Smooth muscle cell (in vitro differentiated cells): ENCODE data around the gene G6PC3. TPM values are rescaled to one million over a fixed set of nuclear protein-coding genes. Genes with fewer than 3 reads are reported as not detected.
"Not testable (repeated sequence)": the region's sequence is repeated elsewhere in the genome, so short reads cannot be mapped to it uniquely, and the experiment has no call there.

Experiments used
- DNase-seq: peaks from one replicate; lab custom pipeline; 2025; ENCODE audit not compliant: unreplicated experiment; lab: John Stamatoyannopoulos, UW
- H2AFZ ChIP-seq: fragments of 200-600 bp; sonication (generic); 2 replicates; pipeline ENCODE4 v1.6.0; 2016; ENCODE audit warnings: antibody characterized with exemption, low read depth, mild to moderate bottlenecking
- H3F3A ChIP-seq: fragments of 200-600 bp; sonication (generic); 2 replicates; pipeline ENCODE4 v1.6.0; 2017; ENCODE audit warnings: antibody characterized with exemption, low read depth
- H3K27ac ChIP-seq: fragments of 200-600 bp; sonication (generic); 2 replicates; pipeline ENCODE4 v1.5.1; 2016; ENCODE audit warnings: low read depth, mild to moderate bottlenecking
- H3K27me3 ChIP-seq: fragments of 200-600 bp; sonication (generic); 2 replicates; pipeline ENCODE4 v1.6.1; 2016; ENCODE audit warnings: low read depth, mild to moderate bottlenecking
- H3K36me3 ChIP-seq: fragments of 200-600 bp; sonication (generic); 2 replicates; pipeline ENCODE4 v1.5.1; 2016; ENCODE audit warnings: low read depth
- H3K4me1 ChIP-seq: fragments of 200-600 bp; sonication (generic); 2 replicates; pipeline ENCODE4 v1.5.1; 2016; ENCODE audit warnings: low read depth
- H3K4me2 ChIP-seq: fragments of 200-600 bp; sonication (generic); 2 replicates; pipeline ENCODE4 v1.6.0; 2016; ENCODE audit warnings: mild to moderate bottlenecking
- H3K4me3 ChIP-seq: fragments of 200-600 bp; sonication (generic); 2 replicates; pipeline ENCODE4 v1.5.1; 2016; ENCODE audit warnings: mild to moderate bottlenecking
- H3K79me2 ChIP-seq: fragments of 200-600 bp; sonication (generic); 2 replicates; pipeline ENCODE4 v1.6.0; 2016; ENCODE audit warnings: low read depth, mild to moderate bottlenecking
- H3K9ac ChIP-seq: fragments of 200-600 bp; sonication (generic); 2 replicates; pipeline ENCODE4 v1.6.0; 2016; ENCODE audit warnings: low read depth
- H3K9me3 ChIP-seq: fragments of 200-600 bp; sonication (generic); replicated peaks from 2 replicates; pipeline ENCODE4 v1.5.1; 2016; ENCODE audit warnings: low read depth
- H4K20me1 ChIP-seq: fragments of 200-600 bp; sonication (generic); 2 replicates; pipeline ENCODE4 v1.6.0; 2016; ENCODE audit warnings: low read depth
- WGBS: methylation state at CpG from one replicate; pipeline ENCODE4 v1.1.7; 2016; ENCODE audit warnings: low lambda C conversion rate; 5-methylcytosine and 5-hydroxymethylcytosine counted together
- polyA plus RNA-seq: library from polyadenylated mRNA; unstranded; fragments of >200 nt; fragmentation: Nextera tagmentation; extraction: Ambion mirVana; gene quantifications from 2 replicates; pipeline ENCODE4 v1.2.1, GENCODE V29; 2016
- total RNA-seq: library from RNA; depleted of rRNA; stranded (reverse); fragments of >200 nt; gene quantifications from 2 replicates; pipeline ENCODE4 v1.2.3, GENCODE V29; 2014
- TF ChIP-seq, protein P1 (sequence below): fragments of 200-600 bp; sonication (generic); IDR thresholded peaks from 2 replicates; pipeline ENCODE4 v1.5.1; 2017; ENCODE audit warnings: borderline replicate concordance, mild to moderate bottlenecking, antibody characterized with exemption; ENCODE audit not compliant: insufficient read depth, poor library complexity, severe bottlenecking

G6PC3 gene
- total and polyA plus RNA-seq, 2 experiments from 2014 or later, result 40.2 to 103 TPM

DNA sequence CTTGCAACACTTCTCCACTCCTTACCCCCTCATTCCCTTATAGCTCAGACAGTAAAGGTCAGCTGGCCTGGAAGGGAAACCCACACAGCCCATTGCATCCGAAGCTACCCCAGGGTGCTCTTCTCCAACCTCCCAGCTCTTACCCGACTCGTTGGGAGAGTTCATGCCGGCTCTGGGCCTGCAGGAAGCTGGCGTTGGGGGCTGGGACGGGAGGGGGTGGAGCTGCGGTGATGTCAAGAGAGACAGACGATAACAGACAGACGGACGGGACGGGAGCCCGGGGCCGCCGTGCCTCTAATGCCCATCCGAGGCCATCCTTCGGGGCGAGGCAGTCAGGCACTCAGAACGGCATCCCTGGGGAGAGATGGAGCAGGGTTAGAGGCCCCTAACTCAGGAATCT is 46.8 kb downstream of the G6PC3 start:
- peaks cover 24% of the 10 kb centered on the region for H3K4me1 ChIP-seq
- 75% methylated on average over 14 of the region's 18 CpGs for WGBS

DNA sequence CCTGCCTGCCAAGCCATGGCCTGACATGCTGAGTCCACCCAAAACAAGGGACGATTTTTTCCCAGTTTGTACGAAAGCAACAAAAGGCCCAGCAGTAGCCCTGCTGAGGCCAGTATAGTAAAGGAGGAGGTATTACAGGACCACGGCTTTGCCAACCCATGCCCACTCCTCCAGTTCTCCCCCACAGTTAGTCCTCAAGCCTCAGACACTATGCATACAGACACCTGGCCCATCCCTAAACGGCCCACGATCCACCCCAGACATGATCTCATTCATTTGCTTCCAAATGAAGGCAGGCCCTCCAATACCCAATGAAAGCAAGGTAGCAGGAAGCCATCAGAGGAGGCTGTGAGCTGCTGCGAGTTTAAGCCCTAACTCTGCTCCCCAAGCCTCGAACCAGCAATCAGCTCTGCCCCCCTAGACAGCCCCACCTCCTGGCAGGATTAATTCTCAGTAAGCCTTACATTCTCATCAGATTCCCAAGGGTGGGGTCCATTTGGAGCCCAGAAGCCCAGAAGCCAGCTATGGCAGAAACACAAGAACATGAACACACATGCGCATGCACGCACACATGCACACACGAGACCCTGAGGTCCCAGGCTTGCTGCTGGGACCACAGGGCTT is 48.0 kb downstream of the G6PC3 start:
- Histone ChIP-seq H3K9ac (no peak overlapping the region), H3K27me3 (no peaks in the 10 kb centered on the region), H3K4me3 (no peak overlapping the region), H4K20me1 (peaks cover 69% of the 10 kb centered on the region), H2AFZ (no peak overlapping the region), H3K27ac (no peak overlapping the region), H3K4me2 (no peak overlapping the region), H3K79me2 (peaks cover 28% of the 10 kb centered on the region), H3K36me3 (no peaks in the 10 kb centered on the region), H3K9me3 (no peaks in the 10 kb centered on the region), H3K4me1 (peaks cover 28% of the 10 kb centered on the region), H3F3A (no peaks in the 10 kb centered on the region)
- no peak for DNase-seq
- 77% methylated on average over 10 of the region's 10 CpGs for WGBS
- TF ChIP-seq, protein P1, sequence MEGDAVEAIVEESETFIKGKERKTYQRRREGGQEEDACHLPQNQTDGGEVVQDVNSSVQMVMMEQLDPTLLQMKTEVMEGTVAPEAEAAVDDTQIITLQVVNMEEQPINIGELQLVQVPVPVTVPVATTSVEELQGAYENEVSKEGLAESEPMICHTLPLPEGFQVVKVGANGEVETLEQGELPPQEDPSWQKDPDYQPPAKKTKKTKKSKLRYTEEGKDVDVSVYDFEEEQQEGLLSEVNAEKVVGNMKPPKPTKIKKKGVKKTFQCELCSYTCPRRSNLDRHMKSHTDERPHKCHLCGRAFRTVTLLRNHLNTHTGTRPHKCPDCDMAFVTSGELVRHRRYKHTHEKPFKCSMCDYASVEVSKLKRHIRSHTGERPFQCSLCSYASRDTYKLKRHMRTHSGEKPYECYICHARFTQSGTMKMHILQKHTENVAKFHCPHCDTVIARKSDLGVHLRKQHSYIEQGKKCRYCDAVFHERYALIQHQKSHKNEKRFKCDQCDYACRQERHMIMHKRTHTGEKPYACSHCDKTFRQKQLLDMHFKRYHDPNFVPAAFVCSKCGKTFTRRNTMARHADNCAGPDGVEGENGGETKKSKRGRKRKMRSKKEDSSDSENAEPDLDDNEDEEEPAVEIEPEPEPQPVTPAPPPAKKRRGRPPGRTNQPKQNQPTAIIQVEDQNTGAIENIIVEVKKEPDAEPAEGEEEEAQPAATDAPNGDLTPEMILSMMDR, result no peak

More for the DNA sequence above, 46.8 kb downstream of the G6PC3 start:
- no peaks in the 10 kb centered on the region for H3K9me3 ChIP-seq
- TF ChIP-seq, protein P1, result no peak
- H3K27me3 ChIP-seq, result no peaks in the 10 kb centered on the region
- peaks cover 19% of the 10 kb centered on the region for H3K79me2 ChIP-seq
- peaks cover 77% of the 10 kb centered on the region for H4K20me1 ChIP-seq
- no peaks in the 10 kb centered on the region for H3K36me3 ChIP-seq
- H3K4me2 ChIP-seq, result no peak overlapping the region
- H3K4me3 ChIP-seq, result no peak overlapping the region
- H3K27ac ChIP-seq, result no peak overlapping the region
- no peak overlapping the region for H3K9ac ChIP-seq
- no peak overlapping the region for H2AFZ ChIP-seq
- no peak for DNase-seq
- H3F3A ChIP-seq, result no peaks in the 10 kb centered on the region

DNA sequence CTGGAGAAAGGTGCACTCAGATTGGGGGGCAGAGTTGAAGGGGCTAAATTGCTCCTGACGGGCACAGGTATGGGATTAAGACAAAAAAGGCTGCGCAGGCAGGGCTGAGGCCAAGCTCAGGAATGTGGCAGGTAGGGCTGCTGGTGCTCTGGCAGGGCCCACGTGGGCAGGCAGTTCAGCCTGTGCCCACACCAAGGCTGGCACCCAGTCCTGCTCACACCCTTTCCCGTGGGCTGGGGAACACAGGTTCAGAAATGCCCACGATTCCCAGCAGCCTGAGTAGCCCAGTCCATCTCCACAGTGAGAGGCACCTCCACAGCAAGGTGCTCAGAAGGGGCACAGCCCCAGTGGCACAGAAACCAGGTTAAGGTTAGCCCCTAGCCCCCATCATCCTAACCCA is 48.5 kb downstream of the G6PC3 start:
- no peaks in the 10 kb centered on the region for H3K9me3 ChIP-seq
- no peak overlapping the region for H3K27ac ChIP-seq
- DNase-seq, result no peak
- peaks cover 28% of the 10 kb centered on the region for H3K4me1 ChIP-seq
- no peak overlapping the region for H2AFZ ChIP-seq
- no peak overlapping the region for H3K9ac ChIP-seq
- no peaks in the 10 kb centered on the region for H3F3A ChIP-seq
- peaks cover 28% of the 10 kb centered on the region for H3K79me2 ChIP-seq
- no peaks in the 10 kb centered on the region for H3K36me3 ChIP-seq
- TF ChIP-seq, protein P1, result no peak
- no peak overlapping the region for H3K4me2 ChIP-seq
- no peaks in the 10 kb centered on the region for H3K27me3 ChIP-seq
- 91% methylated on average over 5 of the region's 5 CpGs for whole genome bisulfite sequencing
- peaks cover 64% of the 10 kb centered on the region for H4K20me1 ChIP-seq
- no peak overlapping the region for H3K4me3 ChIP-seq

DNA sequence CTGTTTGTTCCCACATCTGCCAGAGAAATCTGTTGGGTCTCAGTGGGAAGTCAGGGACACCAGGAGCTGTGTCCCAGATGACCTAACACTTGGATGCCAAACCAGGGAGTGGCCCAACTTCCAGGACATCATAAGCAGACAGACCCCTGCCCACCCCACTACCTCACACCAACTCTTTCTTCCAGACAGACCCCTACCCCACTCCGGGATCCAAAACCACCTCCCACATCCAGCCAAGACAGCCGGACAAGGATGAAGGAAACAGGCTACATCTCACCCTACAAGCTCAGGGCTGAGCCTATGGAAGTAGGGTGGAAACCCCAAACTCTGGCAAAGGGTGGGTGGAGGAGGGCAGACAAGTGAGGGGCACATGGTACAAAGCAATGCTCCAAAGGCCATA is 49.3 kb downstream of the G6PC3 start:
- no peak overlapping the region for H3K4me2 ChIP-seq
- H3F3A ChIP-seq, result no peaks in the 10 kb centered on the region
- H3K36me3 ChIP-seq, result no peaks in the 10 kb centered on the region
- no peak for DNase-seq
- no peak overlapping the region for H3K9ac ChIP-seq
- peaks cover 61% of the 10 kb centered on the region for H4K20me1 ChIP-seq
- H3K9me3 ChIP-seq, result no peaks in the 10 kb centered on the region
- H3K27ac ChIP-seq, result no peak overlapping the region
- H2AFZ ChIP-seq, result no peak overlapping the region
- no peaks in the 10 kb centered on the region for H3K27me3 ChIP-seq
- TF ChIP-seq, protein P1, result no peak
- H3K4me3 ChIP-seq, result no peak overlapping the region
- H3K79me2 ChIP-seq, result peaks cover 28% of the 10 kb centered on the region
- H3K4me1 ChIP-seq, result peaks cover 28% of the 10 kb centered on the region
- WGBS, result 100% methylated on average over 2 of the region's 2 CpGs

DNA sequence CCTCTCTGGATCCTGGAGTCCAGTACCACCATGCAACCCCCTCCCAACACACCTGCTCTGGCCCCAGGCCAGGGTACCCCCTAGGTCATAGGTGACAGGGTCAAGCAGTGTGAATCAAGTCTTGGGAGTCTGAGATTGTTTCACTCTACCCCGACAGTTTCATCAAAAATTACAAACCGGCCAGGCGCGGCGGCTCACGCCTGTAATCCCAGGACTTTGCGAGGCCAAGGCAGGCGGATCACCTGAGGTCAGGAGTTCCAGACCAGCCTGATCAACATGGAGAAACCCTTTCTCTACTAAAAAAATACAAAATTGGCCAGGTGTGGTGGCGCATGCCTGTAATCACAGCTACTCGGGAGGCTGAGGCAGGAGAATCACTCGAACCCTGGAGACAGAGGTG is 49.7 kb downstream of the G6PC3 start:
- H4K20me1 ChIP-seq, result peaks cover 59% of the 10 kb centered on the region
- not testable (repeated sequence) for DNase-seq, H3F3A ChIP-seq, H3K27me3 ChIP-seq, H3K4me3 ChIP-seq, H3K4me2 ChIP-seq, H3K9ac ChIP-seq, H3K27ac ChIP-seq, H2AFZ ChIP-seq, H3K36me3 ChIP-seq, H3K9me3 ChIP-seq
- peaks cover 28% of the 10 kb centered on the region for H3K4me1 ChIP-seq
- 97% methylated on average over 11 of the region's 11 CpGs for WGBS
- peaks cover 28% of the 10 kb centered on the region for H3K79me2 ChIP-seq
